Choroid plexus epithelial cell (primary cell): Measurements from ENCODE around the gene HAGHL.

Experiments used
- DNase-seq: peaks from one replicate; pipeline ENCODE4 v3.0.0-alpha.2; 2010; ENCODE audit warnings: low read depth
- H3K4me3 ChIP-seq: 2 replicates; pipeline ENCODE4 v1.5.1; 2011; ENCODE audit warnings: low read depth, mild to moderate bottlenecking, control low read depth, low read length, moderate library complexity
- CTCF ChIP-seq: conservative IDR thresholded peaks from 2 replicates; pipeline ENCODE4 v1.5.1; 2011; ENCODE audit warnings: low read depth, mild to moderate bottlenecking, control low read depth, inconsistent platforms, low read length, moderate library complexity

Gene HAGHL

GRCh38 chr16:760065-760464 is 33.2 kb downstream of the HAGHL start:
- no peak for DNase-seq
- H3K4me3 ChIP-seq: no peak overlapping the region
- no peak for TF ChIP-seq CTCF

- no peak for DNase-seq
- TF ChIP-seq CTCF: no peak
- H3K4me3 ChIP-seq: no peak within 1 kb of the TSS
Measured at GRCh38 chr16:760545-761343, 33.8 kb downstream of the HAGHL start, which contains the start of gene MSLN. Gene MSLN (plus strand): TSS chr16:760734. CDS start chr16:762681, 1,947 bp downstream.

GRCh38 chr16:761625-762513 is 35.0 kb downstream of the HAGHL start:
- H3K4me3 ChIP-seq: no peak overlapping the region
- DNase-seq: no peak
- no peak for TF ChIP-seq CTCF

- no peak for DNase-seq
- no peak overlapping the region for H3K4me3 ChIP-seq
- no peak for TF ChIP-seq CTCF
Measured at GRCh38 chr16:762595-763268, 35.8 kb downstream of the HAGHL start.

- H3K4me3 ChIP-seq: no peak overlapping the region
- no peak for TF ChIP-seq CTCF
- DNase-seq: no peak
Measured at GRCh38 chr16:763369-764183, 36.7 kb downstream of the HAGHL start.

GRCh38 chr16:764184-764750 is 37.4 kb downstream of the HAGHL start:
- TF ChIP-seq CTCF: no peak
- no peak for DNase-seq

More at GRCh38 chr16:764184-764750, 37.4 kb downstream of the HAGHL start:
- H3K4me3 ChIP-seq: no peak overlapping the region
